HG02970 (cell line): ENCODE results near the gene KCNJ10.

ENCODE experiments used
- ATAC-seq: cut with Tn5 transposase; IDR thresholded peaks from one replicate; pipeline ENCODE4 v1.9.1; 2021; ENCODE audit warnings: mild to moderate bottlenecking, moderate library complexity, moderate number of reproducible peaks; ENCODE audit not compliant: unreplicated experiment, low FRiP score

The KCNJ10 gene

GRCh38 chr1:160031365-160032164 is 38.4 kb downstream of the KCNJ10 start, which contains the start of gene PIGM:
PIGM (minus strand) TSS chr1:160031990; CDS start chr1:160031739, 251 bp downstream.
- peak; percentile 97 for ATAC-seq

GRCh38 chr1:160030657-160031364 is 39.1 kb downstream of the KCNJ10 start:
- ATAC-seq: no peak

DNA sequence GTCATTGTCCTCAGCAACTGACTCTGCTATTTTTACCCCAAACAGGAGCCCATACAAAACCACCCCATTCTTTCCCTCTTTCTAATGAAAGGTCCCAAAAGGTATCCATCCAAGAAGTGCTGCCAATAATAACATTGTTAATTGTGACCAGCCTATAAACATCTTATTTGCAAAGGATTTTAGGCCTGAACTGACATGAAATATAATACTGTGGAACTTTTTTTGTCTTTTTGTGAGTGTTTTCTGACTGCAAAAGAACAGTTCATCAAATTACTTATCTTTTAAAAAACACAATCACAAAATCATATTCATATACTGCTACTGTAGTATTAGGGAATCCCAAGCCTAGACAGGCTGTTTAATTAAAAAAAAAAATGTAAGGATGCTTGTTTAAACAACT is 41.5 kb downstream of the KCNJ10 start:
- ATAC-seq: no peak

GRCh38 chr1:160025314-160025713 is 44.6 kb downstream of the KCNJ10 start:
- ATAC-seq: no peak

DNA sequence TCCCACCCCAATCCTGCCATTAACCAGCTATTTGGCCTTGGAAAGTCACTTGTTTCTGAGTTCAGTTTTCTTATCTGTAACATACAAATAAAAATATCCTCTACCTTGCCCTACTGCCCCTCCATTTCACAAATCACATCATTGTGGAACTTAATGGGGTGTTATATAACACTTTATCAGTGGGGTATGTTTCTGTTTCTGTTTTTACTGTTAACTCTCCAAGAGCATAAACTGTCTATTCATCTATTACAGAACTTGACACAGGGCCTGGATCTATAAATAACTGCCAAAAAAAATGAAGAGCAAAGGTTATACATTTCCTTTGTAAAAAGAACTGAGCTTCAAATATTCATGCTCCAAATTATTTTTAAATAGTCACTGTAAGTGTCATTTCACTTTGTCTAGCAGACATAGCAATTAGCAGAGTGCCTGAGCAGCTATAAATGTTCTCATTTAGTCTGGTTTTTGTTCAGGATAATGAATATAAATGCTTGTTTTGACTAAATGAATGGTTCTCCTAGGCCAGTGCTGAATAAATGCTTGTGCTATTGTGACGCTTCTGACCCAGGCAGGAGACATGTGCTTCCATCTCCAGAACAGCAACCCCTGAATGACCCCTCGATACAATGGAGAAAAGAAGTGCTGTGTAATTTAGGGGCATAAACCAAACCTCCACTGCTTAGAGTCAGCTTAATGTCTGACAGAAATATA is 45.6 kb downstream of the KCNJ10 start:
- ATAC-seq: no peak

GRCh38 chr1:160022330-160023310 is 47.3 kb downstream of the KCNJ10 start:
- ATAC-seq: no peak

DNA sequence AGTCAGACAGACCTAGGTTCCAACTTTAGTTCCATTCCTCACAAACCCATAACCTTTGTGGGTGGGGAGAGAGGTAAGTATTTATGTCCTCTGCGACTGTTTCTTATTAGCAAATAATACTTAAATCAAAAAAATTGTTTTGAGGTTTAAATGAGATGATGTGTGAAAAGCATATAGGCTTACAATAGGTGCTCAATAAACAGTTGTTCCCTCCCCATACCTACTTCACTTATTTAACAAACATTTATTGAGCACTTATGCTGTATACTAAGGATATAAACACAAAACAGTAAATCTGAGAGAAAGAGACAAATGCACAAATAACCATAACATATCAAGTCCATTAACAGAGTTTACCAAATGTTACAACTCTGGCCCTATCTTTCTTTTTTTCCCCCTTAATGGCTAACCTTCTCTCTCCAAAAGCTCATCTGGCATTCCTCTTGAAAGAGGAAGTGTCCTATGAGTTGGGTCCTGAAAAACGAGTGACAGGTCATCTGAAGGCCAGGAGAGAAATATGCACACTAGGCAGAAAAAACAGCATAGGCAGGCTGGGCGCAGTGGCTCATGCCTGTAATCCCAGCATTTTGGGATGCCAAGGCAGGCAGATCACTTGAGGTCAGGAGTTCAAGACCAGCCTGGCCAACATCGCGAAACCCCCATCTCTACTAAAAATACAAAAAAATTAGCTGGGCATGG is 48.4 kb downstream of the KCNJ10 start:
- ATAC-seq: no peak

- ATAC-seq: no peak
These were observed 49.8 kb downstream of the KCNJ10 start for GRCh38 chr1:160020196-160020595.

DNA sequence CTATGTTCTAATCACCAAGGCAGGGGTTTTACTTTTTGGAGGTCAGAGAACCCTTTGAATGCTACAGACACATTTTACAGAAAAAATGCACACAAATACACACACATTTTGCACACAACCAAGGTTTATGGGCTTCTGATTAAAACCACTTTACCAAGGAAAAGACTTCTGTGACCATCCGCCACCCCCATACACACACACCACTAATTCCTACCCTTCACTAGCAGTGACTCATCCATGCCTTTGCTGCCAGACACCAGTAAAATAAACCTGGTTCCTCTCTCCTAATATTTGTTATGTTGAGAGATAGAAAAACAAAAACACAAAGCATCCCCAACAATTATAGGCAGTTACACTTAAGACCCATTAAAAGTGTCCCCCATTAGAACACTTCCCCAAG is 51.1 kb downstream of the KCNJ10 start:
- ATAC-seq: no peak

- no peak for ATAC-seq
These were observed 51.6 kb downstream of the KCNJ10 start for GRCh38 chr1:160018347-160018746.

- ATAC-seq: no peak
These were observed 52.4 kb downstream of the KCNJ10 start for GRCh38 chr1:160017592-160017991.

DNA sequence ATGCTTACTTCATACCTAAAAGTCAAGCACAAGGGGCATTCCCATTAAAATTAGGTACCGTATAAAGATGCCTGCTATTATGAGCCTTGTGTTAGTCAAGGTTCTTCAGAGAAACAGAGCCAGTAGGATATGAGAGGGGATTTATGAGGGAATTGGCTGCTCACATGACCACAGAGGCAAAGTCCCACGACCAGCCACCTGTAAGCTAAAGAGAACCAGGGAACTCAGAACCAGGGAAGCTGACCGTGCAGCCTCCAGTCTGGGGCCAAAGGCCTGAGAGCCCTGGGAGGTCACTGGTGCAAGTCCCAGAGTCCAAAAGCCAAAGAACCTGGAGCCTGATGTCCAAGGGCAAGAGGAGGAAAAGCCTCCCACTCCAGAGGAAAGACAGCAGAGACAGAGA is 58.2 kb downstream of the KCNJ10 start:
- ATAC-seq: no peak

- no peak for ATAC-seq
These were observed 60.2 kb downstream of the KCNJ10 start for GRCh38 chr1:160009801-160010200.

GRCh38 chr1:160009081-160009480 is 60.9 kb downstream of the KCNJ10 start:
- ATAC-seq: no peak

- no peak for ATAC-seq
These were observed 62.3 kb downstream of the KCNJ10 start for GRCh38 chr1:160007577-160008200.

GRCh38 chr1:160006312-160006940 is 63.5 kb downstream of the KCNJ10 start:
- ATAC-seq: no peak

- ATAC-seq: no peak
These were observed 64.9 kb downstream of the KCNJ10 start for GRCh38 chr1:160005070-160005469.

DNA sequence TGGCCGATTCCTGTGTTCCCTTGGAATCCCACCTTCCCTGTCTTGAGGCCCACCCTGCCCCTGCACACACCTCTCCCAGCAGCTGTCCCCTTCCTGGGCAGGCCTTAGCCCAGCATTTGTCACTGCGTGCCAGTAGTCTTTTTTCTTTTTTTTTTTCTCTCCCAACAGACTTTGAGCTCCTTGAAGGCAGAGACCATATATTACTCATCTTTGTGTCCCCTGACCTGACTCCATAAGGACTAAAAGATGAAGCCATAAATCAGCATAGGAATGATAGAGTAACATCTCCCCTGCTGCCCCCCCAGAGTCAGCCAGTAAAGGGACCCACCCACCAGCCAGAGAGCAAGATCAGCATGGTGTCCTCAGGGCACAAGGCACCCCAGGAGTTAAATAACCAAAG is 65.5 kb downstream of the KCNJ10 start:
- ATAC-seq: no peak

DNA sequence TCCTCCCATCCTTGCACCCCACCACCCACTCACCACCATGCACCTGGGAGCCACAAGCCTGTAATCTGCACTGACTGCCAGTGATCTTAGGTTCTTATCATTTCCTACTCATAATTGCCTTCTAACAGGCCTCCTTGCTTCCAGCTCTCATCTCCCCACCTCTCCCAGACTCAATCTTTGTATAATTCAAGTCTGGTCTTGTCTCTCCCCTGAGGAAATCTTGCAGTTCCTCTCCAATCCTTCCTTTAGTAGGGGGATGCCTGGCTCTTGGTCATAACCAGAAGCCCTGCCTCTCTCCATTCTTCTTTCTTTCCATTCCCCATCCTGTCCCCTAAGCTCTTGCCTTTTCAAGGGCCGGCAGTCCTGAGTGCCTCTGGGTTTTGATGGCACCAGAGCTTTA is 66.0 kb downstream of the KCNJ10 start:
- ATAC-seq: no peak
